Activated B cell treated with CpG ODN at 0.5 μM for 24 hours (primary cell): Measurements from ENCODE around the gene TMEM25. TPM values are rescaled to one million over a fixed set of nuclear protein-coding genes. Genes with fewer than 3 reads are reported as not detected.

Experiments used
- ATAC-seq: fragments of 200-7000 bp; cut with Tn5 transposase; one replicate; pipeline ENCODE4 v1.10.0; 2021; ENCODE audit warnings: low read depth, mild to moderate bottlenecking, moderate library complexity
- CTCF ChIA-PET: fragments of 350-600 bp; sonication (Branson Sonifier 250); formaldehyde crosslinking; loops from one replicate; lab custom pipeline; 2021; ENCODE audit warnings: antibody characterized with exemption; lab: Charles Lee
- POLR2A ChIA-PET: fragments of 350-600 bp; sonication (Branson Sonifier 250); formaldehyde crosslinking; loops from one replicate; lab custom pipeline; 2021; ENCODE audit warnings: antibody characterized with exemption; lab: Charles Lee
- DNase-seq: peaks from one replicate; pipeline ENCODE4 v3.0.0; 2022
- H3K27ac Mint-ChIP-seq: one replicate; pipeline ENCODE4 v1.8.0; 2020; ENCODE audit warnings: mixed read lengths
- H3K27me3 Mint-ChIP-seq: one replicate; pipeline ENCODE4 v1.8.0; 2021; ENCODE audit warnings: mixed read lengths
- H3K36me3 Mint-ChIP-seq: one replicate; pipeline ENCODE4 v1.8.0; 2021; ENCODE audit warnings: low read depth, mixed read lengths
- H3K4me1 Mint-ChIP-seq: one replicate; pipeline ENCODE4 v1.8.0; 2021; ENCODE audit warnings: mixed read lengths
- H3K4me3 Mint-ChIP-seq: one replicate; pipeline ENCODE4 v1.8.0; 2020; ENCODE audit warnings: mild to moderate bottlenecking, mixed read lengths
- H3K9me3 Mint-ChIP-seq: one replicate; pipeline ENCODE4 v1.8.0; 2020; ENCODE audit warnings: mixed read lengths
- intact Hi-C: fragments of 100-400 bp; cut with micrococcal nuclease; formaldehyde crosslinking; loops from one replicate; pipeline ENCODE4 v1.15.1; 2024
- total RNA-seq: library from RNA; stranded (reverse); gene quantifications from 2 replicates; pipeline ENCODE4 v1.2.3, GENCODE V29; 2022
- TF ChIP-seq, protein P1 (sequence below): fragments of 200-600 bp; IDR thresholded peaks from one replicate; pipeline ENCODE4 v1.8.0; 2022; ENCODE audit warnings: antibody characterized with exemption, mild to moderate bottlenecking

The TMEM25 gene
- total RNA-seq, 1 donor from 2014 or later = 12.5 TPM

DNA sequence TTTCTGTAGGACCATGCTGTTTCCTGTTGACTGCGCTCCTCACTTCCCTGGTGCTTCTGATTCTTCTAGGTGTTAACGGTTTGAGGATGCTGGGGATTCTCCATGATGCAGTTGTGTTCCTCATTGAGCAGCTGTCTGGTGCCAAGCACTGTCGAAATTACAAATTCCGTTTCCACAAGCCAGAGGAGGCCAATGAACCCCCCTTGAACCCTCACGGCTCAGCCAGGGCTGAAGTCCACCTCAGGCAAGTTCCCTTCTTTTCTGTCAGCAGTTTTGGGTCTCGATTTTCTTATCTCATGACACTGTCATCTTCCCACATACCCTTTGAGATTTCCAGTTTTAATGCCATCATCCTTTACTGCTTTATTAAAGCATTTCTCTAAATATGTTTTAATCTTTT is 11.4 kb upstream of the TMEM25 start:
- ATAC-seq = no peak
- DNase-seq = no peak
- Mint-ChIP-seq H3K27me3 (no peaks in the 10 kb centered on the region), H3K4me1 (peaks cover 8% of the 10 kb centered on the region), H3K27ac (no peak overlapping the region), H3K36me3 (peaks cover 67% of the 10 kb centered on the region), H3K4me3 (no peak overlapping the region), H3K9me3 (no peaks in the 10 kb centered on the region)
- ChIA-PET CTCF (no interaction called here), POLR2A (interaction anchor here (0.6 kb wide), 1 partner anchor 499 kb away, joined by 3 read pairs; the partner anchor contains the start of gene TRAPPC4)
- intact Hi-C loops = no loop called here
- TF ChIP-seq, protein P1, sequence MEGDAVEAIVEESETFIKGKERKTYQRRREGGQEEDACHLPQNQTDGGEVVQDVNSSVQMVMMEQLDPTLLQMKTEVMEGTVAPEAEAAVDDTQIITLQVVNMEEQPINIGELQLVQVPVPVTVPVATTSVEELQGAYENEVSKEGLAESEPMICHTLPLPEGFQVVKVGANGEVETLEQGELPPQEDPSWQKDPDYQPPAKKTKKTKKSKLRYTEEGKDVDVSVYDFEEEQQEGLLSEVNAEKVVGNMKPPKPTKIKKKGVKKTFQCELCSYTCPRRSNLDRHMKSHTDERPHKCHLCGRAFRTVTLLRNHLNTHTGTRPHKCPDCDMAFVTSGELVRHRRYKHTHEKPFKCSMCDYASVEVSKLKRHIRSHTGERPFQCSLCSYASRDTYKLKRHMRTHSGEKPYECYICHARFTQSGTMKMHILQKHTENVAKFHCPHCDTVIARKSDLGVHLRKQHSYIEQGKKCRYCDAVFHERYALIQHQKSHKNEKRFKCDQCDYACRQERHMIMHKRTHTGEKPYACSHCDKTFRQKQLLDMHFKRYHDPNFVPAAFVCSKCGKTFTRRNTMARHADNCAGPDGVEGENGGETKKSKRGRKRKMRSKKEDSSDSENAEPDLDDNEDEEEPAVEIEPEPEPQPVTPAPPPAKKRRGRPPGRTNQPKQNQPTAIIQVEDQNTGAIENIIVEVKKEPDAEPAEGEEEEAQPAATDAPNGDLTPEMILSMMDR = no peak

DNA sequence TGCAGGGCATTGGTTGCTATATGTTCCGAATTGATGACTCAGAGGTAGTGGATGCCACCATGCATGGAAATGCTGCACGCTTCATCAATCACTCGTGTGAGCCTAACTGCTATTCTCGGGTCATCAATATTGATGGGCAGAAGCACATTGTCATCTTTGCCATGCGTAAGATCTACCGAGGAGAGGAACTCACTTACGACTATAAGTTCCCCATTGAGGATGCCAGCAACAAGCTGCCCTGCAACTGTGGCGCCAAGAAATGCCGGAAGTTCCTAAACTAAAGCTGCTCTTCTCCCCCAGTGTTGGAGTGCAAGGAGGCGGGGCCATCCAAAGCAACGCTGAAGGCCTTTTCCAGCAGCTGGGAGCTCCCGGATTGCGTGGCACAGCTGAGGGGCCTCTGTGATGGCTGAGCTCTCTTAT is 9.1 kb upstream of the TMEM25 start:
- TF ChIP-seq, protein P1 = no peak
- peak overlapping the region; percentile 1 for H3K27ac Mint-ChIP-seq
- peaks cover 58% of the 10 kb centered on the region for H3K36me3 Mint-ChIP-seq
- peaks cover 8% of the 10 kb centered on the region for H3K4me1 Mint-ChIP-seq
- H3K9me3 Mint-ChIP-seq = no peaks in the 10 kb centered on the region
- no peak overlapping the region for H3K4me3 Mint-ChIP-seq
- DNase-seq = no peak
- H3K27me3 Mint-ChIP-seq = no peaks in the 10 kb centered on the region
- intact Hi-C loops = no loop called here
- ChIA-PET POLR2A (no interaction called here), CTCF (no interaction called here)
- ATAC-seq = peak; percentile 78

DNA sequence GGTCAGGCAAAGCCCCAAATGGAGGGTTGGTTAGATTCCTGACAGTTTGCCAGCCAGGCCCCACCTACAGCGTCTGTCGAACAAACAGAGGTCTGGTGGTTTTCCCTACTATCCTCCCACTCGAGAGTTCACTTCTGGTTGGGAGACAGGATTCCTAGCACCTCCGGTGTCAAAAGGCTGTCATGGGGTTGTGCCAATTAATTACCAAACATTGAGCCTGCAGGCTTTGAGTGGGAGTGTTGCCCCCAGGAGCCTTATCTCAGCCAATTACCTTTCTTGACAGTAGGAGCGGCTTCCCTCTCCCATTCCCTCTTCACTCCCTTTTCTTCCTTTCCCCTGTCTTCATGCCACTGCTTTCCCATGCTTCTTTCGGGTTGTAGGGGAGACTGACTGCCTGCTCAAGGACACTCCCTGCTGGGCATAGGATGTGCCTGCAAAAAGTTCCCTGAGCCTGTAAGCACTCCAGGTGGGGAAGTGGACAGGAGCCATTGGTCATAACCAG is 8.4 kb upstream of the TMEM25 start:
- peak overlapping the region; percentile 7 for H3K27ac Mint-ChIP-seq
- no peak for DNase-seq
- POLR2A ChIA-PET = no interaction called here
- intact Hi-C loops = no loop called here
- H3K36me3 Mint-ChIP-seq = peaks cover 55% of the 10 kb centered on the region
- ATAC-seq = no peak
- H3K4me3 Mint-ChIP-seq = no peak overlapping the region
- no peaks in the 10 kb centered on the region for H3K9me3 Mint-ChIP-seq
- TF ChIP-seq, protein P1 = no peak
- no peaks in the 10 kb centered on the region for H3K27me3 Mint-ChIP-seq
- peaks cover 8% of the 10 kb centered on the region for H3K4me1 Mint-ChIP-seq
- CTCF ChIA-PET = no interaction called here

DNA sequence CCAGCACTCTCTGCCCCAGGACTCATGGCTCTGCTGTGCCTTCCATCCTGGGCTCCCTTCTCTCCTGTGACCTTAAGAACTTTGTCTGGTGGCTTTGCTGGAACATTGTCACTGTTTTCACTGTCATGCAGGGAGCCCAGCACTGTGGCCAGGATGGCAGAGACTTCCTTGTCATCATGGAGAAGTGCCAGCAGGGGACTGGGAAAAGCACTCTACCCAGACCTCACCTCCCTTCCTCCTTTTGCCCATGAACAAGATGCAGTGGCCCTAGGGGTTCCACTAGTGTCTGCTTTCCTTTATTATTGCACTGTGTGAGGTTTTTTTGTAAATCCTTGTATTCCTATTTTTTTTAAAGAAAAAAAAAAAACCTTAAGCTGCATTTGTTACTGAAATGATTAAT is 6.6 kb upstream of the TMEM25 start:
- ChIA-PET POLR2A (no interaction called here), CTCF (no interaction called here)
- Mint-ChIP-seq H3K4me3 (no peak overlapping the region), H3K9me3 (no peaks in the 10 kb centered on the region), H3K27me3 (no peaks in the 10 kb centered on the region), H3K4me1 (peaks cover 11% of the 10 kb centered on the region), H3K27ac (no peak overlapping the region), H3K36me3 (peaks cover 50% of the 10 kb centered on the region)
- DNase-seq (no peak), ATAC-seq (no peak)
- TF ChIP-seq, protein P1 = no peak
- intact Hi-C loops = no loop called here

DNA sequence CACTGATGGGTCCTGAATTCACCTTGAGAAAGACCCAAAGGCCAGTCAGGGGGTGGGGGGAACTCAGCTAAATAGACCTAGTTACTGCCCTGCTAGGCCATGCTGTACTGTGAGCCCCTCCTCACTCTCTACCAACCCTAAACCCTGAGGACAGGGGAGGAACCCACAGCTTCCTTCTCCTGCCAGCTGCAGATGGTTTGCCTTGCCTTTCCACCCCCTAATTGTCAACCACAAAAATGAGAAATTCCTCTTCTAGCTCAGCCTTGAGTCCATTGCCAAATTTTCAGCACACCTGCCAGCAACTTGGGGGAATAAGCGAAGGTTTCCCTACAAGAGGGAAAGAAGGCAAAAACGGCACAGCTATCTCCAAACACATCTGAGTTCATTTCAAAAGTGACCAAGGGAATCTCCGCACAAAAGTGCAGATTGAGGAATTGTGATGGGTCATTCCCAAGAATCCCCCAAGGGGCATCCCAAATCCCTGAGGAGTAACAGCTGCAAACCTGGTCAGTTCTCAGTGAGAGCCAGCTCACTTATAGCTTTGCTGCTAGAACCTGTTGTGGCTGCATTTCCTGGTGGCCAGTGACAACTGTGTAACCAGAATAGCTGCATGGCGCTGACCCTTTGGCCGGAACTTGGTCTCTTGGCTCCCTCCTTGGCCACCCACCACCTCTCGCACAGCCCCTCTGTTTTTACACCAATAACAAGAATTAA is 6.1 kb upstream of the TMEM25 start:
- Mint-ChIP-seq H3K9me3 (no peaks in the 10 kb centered on the region), H3K4me3 (no peak overlapping the region), H3K36me3 (peaks cover 44% of the 10 kb centered on the region), H3K27ac (no peak overlapping the region), H3K4me1 (peaks cover 13% of the 10 kb centered on the region), H3K27me3 (no peaks in the 10 kb centered on the region)
- TF ChIP-seq, protein P1 = no peak
- intact Hi-C loops = no loop called here
- ChIA-PET CTCF (no interaction called here), POLR2A (interaction anchor here (0.6 to 0.7 kb wide), 2 partner anchors 23 to 40 kb away, joined by 3 read pairs; no protein-coding TSS in a partner anchor)
- DNase-seq (no peak), ATAC-seq (no peak)
